HCT116 (cell line): ENCODE measurements around the gene TUBB4A. TPM values are rescaled to one million over a fixed set of nuclear protein-coding genes. Genes with fewer than 3 reads are reported as not detected.
A peak's percentile ranks its signal among the peaks of the same experiment; 100 is the strongest.

Experiments
- ATAC-seq: fragments of 200-7000 bp; cut with Tn5 transposase; 2 replicates; pipeline ENCODE4 v1.9.1; 2020; ENCODE audit warnings: mild to moderate bottlenecking, moderate library complexity
- BruUV-seq: library from RNA; stranded (reverse); fragments of 400-500 nt; replicated peaks from 2 replicates; lab custom pipeline; 2021; lab: Mats Ljungman, UMichigan
- CTCF ChIA-PET: fragments of 300-600 bp; sonication (Branson Sonifier 250); formaldehyde crosslinking; loops from one replicate; lab custom pipeline; 2021; ENCODE audit warnings: antibody characterized with exemption; lab: Charles Lee
- POLR2A ChIA-PET: fragments of 300-600, 350-600 bp; sonication (Branson Sonifier 250); formaldehyde crosslinking; loops from one replicate; lab custom pipeline; 2021; ENCODE audit warnings: antibody characterized with exemption; lab: Charles Lee
- RAD21 ChIA-PET, 2 experiments: fragments of 300-600 bp; sonication (Branson Sonifier 250); formaldehyde crosslinking; loops; one replicate each; lab custom pipeline; 2023; ENCODE audit warnings: low total read pairs in 2 of 2; ENCODE audit not compliant: uncharacterized antibody in 2 of 2, unreplicated experiment in 2 of 2, low non-redundant PET in 1 of 2; lab: Charles Lee
- DNase-seq: peaks from one replicate; pipeline ENCODE4 v3.0.0-alpha.2; 2010; ENCODE audit warnings: low read depth, low spot score
- H2AFZ ChIP-seq: fragments of 200-600 bp; shearing (Covaris generic), sonication (generic); 2 replicates; pipeline ENCODE4 v1.6.1; 2017; ENCODE audit warnings: low read depth, mixed run types, mixed read lengths, antibody characterized with exemption, low read length; ENCODE audit not compliant: poor library complexity, severe bottlenecking
- H3K27ac ChIP-seq: 2 replicates; pipeline ENCODE4 v1.5.1; 2012; ENCODE audit warnings: low read depth, low read length
- H3K27me3 ChIP-seq: fragments of 200-600 bp; sonication (generic); 2 replicates; pipeline ENCODE4 v1.6.1; 2016; ENCODE audit warnings: mixed run types, low read length, mixed read lengths; ENCODE audit not compliant: insufficient read depth
- H3K36me3 ChIP-seq, 2 experiments: fragments of 200-500 bp in 1 of 2; fragments of 200-600 bp in 1 of 2; sonication (Bioruptor generic) in 1 of 2; sonication (generic) in 1 of 2; 2 replicates each; pipeline versions ENCODE4 v1.5.1 to v1.6.1; 2014 to 2016; ENCODE audit warnings: low read length in 2 of 2, inconsistent platforms in 1 of 2, mixed read lengths in 1 of 2, mixed run types in 1 of 2; ENCODE audit not compliant: insufficient read depth in 2 of 2, control insufficient read depth in 1 of 2
- H3K4me1 ChIP-seq, 2 experiments: fragments of 200-600 bp in 1 of 2; sonication (generic) in 1 of 2; 2 replicates each; pipeline versions ENCODE4 v1.5.1 to v1.6.1; 2012 to 2017; ENCODE audit warnings: low read length in 2 of 2, inconsistent platforms in 1 of 2, mild to moderate bottlenecking in 1 of 2, mixed read lengths in 1 of 2, mixed run types in 1 of 2, moderate library complexity in 1 of 2; ENCODE audit not compliant: insufficient read depth in 2 of 2, control insufficient read depth in 1 of 2
- H3K4me2 ChIP-seq: fragments of 200-600 bp; sonication (generic); 2 replicates; pipeline ENCODE4 v1.6.1; 2017; ENCODE audit warnings: mixed run types, low read length, mixed read lengths
- H3K4me3 ChIP-seq, 2 experiments: fragments of 200-600 bp in 1 of 2; sonication (generic) in 1 of 2; replicated peaks in 1 of 2; 2 replicates each; pipeline ENCODE4 v1.5.1; 2011 to 2016; ENCODE audit warnings: low read length in 2 of 2, control low read depth in 1 of 2, low read depth in 1 of 2, mild to moderate bottlenecking in 1 of 2, mixed read lengths in 1 of 2, mixed run types in 1 of 2
- H3K79me2 ChIP-seq: fragments of 200-600 bp; sonication (generic); 2 replicates; pipeline ENCODE4 v1.6.1; 2017; ENCODE audit warnings: mild to moderate bottlenecking, mixed run types, low read length, moderate library complexity, mixed read lengths; ENCODE audit not compliant: insufficient read depth
- H3K9ac ChIP-seq: fragments of 200-600 bp; sonication (generic); 2 replicates; pipeline ENCODE4 v1.6.1; 2016; ENCODE audit warnings: low read length, mixed read lengths
- H3K9me2 ChIP-seq: fragments of 200-600 bp; sonication (generic), shearing (Covaris generic); 2 replicates; pipeline ENCODE4 v1.6.1; 2017; ENCODE audit warnings: mixed run types, mild to moderate bottlenecking, moderate library complexity; ENCODE audit not compliant: insufficient read depth
- H3K9me3 ChIP-seq, 2 experiments: fragments of 200-500 bp in 1 of 2; fragments of 200-600 bp in 1 of 2; sonication (Bioruptor generic) in 1 of 2; sonication (generic) in 1 of 2; 2 replicates each; pipeline ENCODE4 v1.6.1; 2014 to 2017; ENCODE audit warnings: low read length in 2 of 2, mixed read lengths in 2 of 2, inconsistent platforms in 1 of 2, low read depth in 1 of 2, mild to moderate bottlenecking in 1 of 2, mixed run types in 1 of 2, moderate library complexity in 1 of 2; ENCODE audit not compliant: control insufficient read depth in 1 of 2, insufficient read depth in 1 of 2
- H4K20me1 ChIP-seq: fragments of 200-600 bp; sonication (generic), shearing (Covaris generic); 2 replicates; pipeline ENCODE4 v1.6.1; 2017; ENCODE audit warnings: mixed run types, mild to moderate bottlenecking, moderate library complexity; ENCODE audit not compliant: insufficient read depth
- CEBPB ChIP-seq: IDR thresholded peaks from 2 replicates; pipeline ENCODE4 v1.6.1; 2012; ENCODE audit warnings: low read depth
- EZH2phosphoT487 ChIP-seq: fragments of 200-600 bp; IDR thresholded peaks from 2 replicates; pipeline ENCODE4 v1.6.1; 2018; ENCODE audit warnings: antibody characterized with exemption, borderline replicate concordance
- JUND ChIP-seq: IDR thresholded peaks from 2 replicates; pipeline ENCODE4 v1.6.1; 2012
- POLR2AphosphoS5 ChIP-seq: IDR thresholded peaks from 2 replicates; pipeline ENCODE4 v1.6.1; 2011; ENCODE audit warnings: mild to moderate bottlenecking, low read depth, low read length, moderate library complexity
- SIN3A ChIP-seq: IDR thresholded peaks from 2 replicates; pipeline ENCODE4 v1.6.1; 2012; ENCODE audit warnings: low read depth
- SP1 ChIP-seq: IDR thresholded peaks from 2 replicates; pipeline ENCODE4 v1.6.1; 2012; ENCODE audit warnings: low read depth
- TCF7L2 ChIP-seq: IDR thresholded peaks from 2 replicates; pipeline ENCODE4 v1.7.0; 2011; ENCODE audit warnings: borderline replicate concordance, inconsistent platforms; ENCODE audit not compliant: insufficient read depth, insufficient read length; ENCODE audit errors: extremely low read depth
- ZNF274 ChIP-seq: fragments of 200-500 bp; sonication (Bioruptor generic); IDR thresholded peaks from 2 replicates; pipeline ENCODE4 v1.6.1; 2014; ENCODE audit warnings: mild to moderate bottlenecking, low read depth, low read length, inconsistent platforms
- intact Hi-C: fragments of 100-400 bp; cut with micrococcal nuclease; formaldehyde crosslinking; loops from 2 replicates; pipeline ENCODE4 v1.10.0; 2022
- total RNA-seq: library from RNA; stranded (reverse); gene quantifications from one replicate; pipeline ENCODE4 v1.2.1, GENCODE V29; 2021; ENCODE audit not compliant: unreplicated experiment
- TF ChIP-seq, protein P1 (sequence below): IDR thresholded peaks from 2 replicates; pipeline ENCODE4 v1.6.1; 2011; ENCODE audit warnings: mild to moderate bottlenecking, low read length, moderate library complexity; ENCODE audit not compliant: insufficient replicate concordance; ENCODE audit errors: extremely low read depth

Gene TUBB4A
- total RNA-seq, 1 experiment from 2014 or later, result 32.5 TPM

DNA sequence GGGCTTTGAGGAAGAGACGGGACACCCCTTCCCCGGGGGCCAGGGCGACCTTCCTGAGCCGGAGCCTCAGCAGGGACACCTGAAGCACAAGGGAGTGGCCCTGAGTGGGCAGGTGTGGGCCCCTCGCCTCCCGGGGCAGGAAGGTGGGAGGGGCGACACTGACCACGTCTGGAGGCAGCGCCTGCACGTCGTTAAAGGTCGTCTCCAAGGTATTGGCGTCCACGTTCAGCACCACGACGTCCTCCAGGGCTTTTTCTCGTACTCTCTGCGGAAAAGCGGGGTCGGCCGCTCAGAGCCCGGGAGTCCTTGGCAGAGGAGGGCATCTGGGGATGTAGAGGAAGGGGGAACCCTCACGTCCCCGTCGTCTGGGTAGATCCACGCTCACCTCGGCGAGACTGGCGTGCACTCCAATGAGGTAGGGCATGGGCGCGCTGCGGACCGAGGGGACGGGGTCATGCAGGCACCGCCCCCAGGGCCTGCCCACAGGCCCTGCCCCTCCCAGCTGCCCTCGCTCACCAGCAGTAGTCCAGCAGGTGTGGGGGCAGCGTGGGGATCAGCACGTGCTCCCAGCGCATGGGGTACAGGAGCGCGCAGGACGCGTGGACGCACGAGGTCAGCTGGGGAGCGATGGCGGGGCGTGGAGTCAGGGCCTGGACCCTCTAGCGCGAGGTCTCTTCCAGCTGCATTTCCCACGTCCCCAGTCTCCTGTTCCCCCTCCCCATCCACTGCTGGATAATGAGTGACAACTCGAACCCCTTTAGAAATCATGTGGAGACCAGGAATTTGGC is 26.6 kb downstream of the TUBB4A start:
- Histone ChIP-seq H3K9me3 (no peaks in the 10 kb centered on the region), H2AFZ (no peak overlapping the region), H3K27me3 (no peaks in the 10 kb centered on the region), H3K9ac (no peak overlapping the region), H3K4me1 (peaks cover 8 to 27% of the 10 kb centered on the region in 2 experiments), H3K9me2 (no peaks in the 10 kb centered on the region), H3K4me2 (no peak overlapping the region), H4K20me1 (no peaks in the 10 kb centered on the region), H3K4me3 (no peak overlapping the region), H3K36me3 (no peaks in the 10 kb centered on the region), H3K27ac (no peak overlapping the region), H3K79me2 (no peaks in the 10 kb centered on the region)
- DNase-seq, result no peak
- intact Hi-C loops, result no loop called here
- ChIA-PET RAD21 (no interaction called here), CTCF (no interaction called here), POLR2A (no interaction called here)
- TF ChIP-seq TCF7L2 (no peak), EZH2phosphoT487 (no peak), POLR2AphosphoS5 (no peak), ZNF274 (no peak), SIN3A (no peak), JUND (no peak), CEBPB (no peak), SP1 (no peak)
- TF ChIP-seq, protein P1, sequence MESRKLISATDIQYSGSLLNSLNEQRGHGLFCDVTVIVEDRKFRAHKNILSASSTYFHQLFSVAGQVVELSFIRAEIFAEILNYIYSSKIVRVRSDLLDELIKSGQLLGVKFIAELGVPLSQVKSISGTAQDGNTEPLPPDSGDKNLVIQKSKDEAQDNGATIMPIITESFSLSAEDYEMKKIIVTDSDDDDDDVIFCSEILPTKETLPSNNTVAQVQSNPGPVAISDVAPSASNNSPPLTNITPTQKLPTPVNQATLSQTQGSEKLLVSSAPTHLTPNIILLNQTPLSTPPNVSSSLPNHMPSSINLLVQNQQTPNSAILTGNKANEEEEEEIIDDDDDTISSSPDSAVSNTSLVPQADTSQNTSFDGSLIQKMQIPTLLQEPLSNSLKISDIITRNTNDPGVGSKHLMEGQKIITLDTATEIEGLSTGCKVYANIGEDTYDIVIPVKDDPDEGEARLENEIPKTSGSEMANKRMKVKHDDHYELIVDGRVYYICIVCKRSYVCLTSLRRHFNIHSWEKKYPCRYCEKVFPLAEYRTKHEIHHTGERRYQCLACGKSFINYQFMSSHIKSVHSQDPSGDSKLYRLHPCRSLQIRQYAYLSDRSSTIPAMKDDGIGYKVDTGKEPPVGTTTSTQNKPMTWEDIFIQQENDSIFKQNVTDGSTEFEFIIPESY, result no peak
- no TSS peak for BruUV-seq
- 0 out of 2 replicates have a peak, but pooled peaks have one; percentile 6 for ATAC-seq
